ENCODE measurements around the gene PRIM2.
"Not testable (repeated sequence)": the region's sequence is repeated elsewhere in the genome, so short reads cannot be mapped to it uniquely, and the experiment has no call there.

GRCh38 chr6:57510390-57510789, 193.0 kb downstream of the PRIM2 start:
- TF ChIP-seq CTCF (IDR thresholded peaks at IDR 0.05; ENCODE audit: low read length); EZH2 (IDR thresholded peaks at IDR 0.05; ENCODE audit: borderline replicate concordance, low read length): not testable (repeated sequence)
